Prostate gland (tissue), 2 donors: ENCODE measurements around the gene ISCU. TPM values are rescaled to one million over a fixed set of nuclear protein-coding genes. Genes with fewer than 3 reads are reported as not detected.
"Not testable (repeated sequence)": the region's sequence is repeated elsewhere in the genome, so short reads cannot be mapped to it uniquely, and the experiment has no call there.

ENCODE experiments used
- DNase-seq: peaks from one replicate; pipeline ENCODE4 v3.0.0-alpha.2; 2019; ENCODE audit warnings: low spot score
- H3K27ac ChIP-seq, 2 donors: fragments of 200-600 bp; sonication (generic); 2 replicates each; pipeline ENCODE4 v1.5.1; 2017 to 2019
- H3K27me3 ChIP-seq: fragments of 200-600 bp; sonication (generic); replicated peaks from 2 replicates; pipeline ENCODE4 v1.5.1; 2019; ENCODE audit not compliant: insufficient read depth
- H3K36me3 ChIP-seq, 2 donors: fragments of 200-600 bp; sonication (generic); 1 replicate in 1 of 2; 2 replicates in 1 of 2; pipeline versions ENCODE4 v1.5.1 to v1.8.1; 2017 to 2019
- H3K4me1 ChIP-seq: fragments of 200-600 bp; sonication (generic); replicated peaks from 2 replicates; pipeline ENCODE4 v1.5.1; 2019
- H3K4me3 ChIP-seq, 2 donors: fragments of 200-600 bp; sonication (generic); 2 replicates each; pipeline ENCODE4 v1.5.1; 2017 to 2019
- H3K9me3 ChIP-seq: fragments of 200-600 bp; sonication (generic); 2 replicates; pipeline ENCODE4 v1.5.1; 2017
- POLR2A ChIP-seq: fragments of 450-650 bp; IDR thresholded peaks from one replicate; pipeline ENCODE4 v1.6.1; 2016; ENCODE audit warnings: antibody characterized with exemption, mild to moderate bottlenecking
- POLR2AphosphoS5 ChIP-seq: sonication (generic); formaldehyde crosslinking; IDR thresholded peaks from one replicate; pipeline ENCODE4 v1.6.1; 2017; ENCODE audit warnings: antibody characterized with exemption
- WGBS: methylation state at CpG from one replicate; pipeline ENCODE4 v1.1.5; 2018; 5-methylcytosine and 5-hydroxymethylcytosine counted together
- intact Hi-C: fragments of 100-400 bp; cut with DNase I; formaldehyde crosslinking; loops from one replicate; pipeline ENCODE4 v1.14.2; 2022
- total RNA-seq, 2 donors: library from RNA; depleted of rRNA; stranded (reverse); fragments of >200 nt; gene quantifications; one replicate each; pipeline ENCODE4 v1.1.0, GENCODE V29; 2016
- TF ChIP-seq, protein P1 (sequence below), 4 experiments: fragments of 200-600 bp in 2 of 4; fragments of 450-650 bp in 2 of 4; sonication (generic) in 2 of 4; IDR thresholded peaks; 1 replicate in 3 of 4; 2 replicates in 1 of 4; pipeline ENCODE4 v1.5.1; 2016 to 2019; ENCODE audit warnings: antibody characterized with exemption in 4 of 4, mild to moderate bottlenecking in 2 of 4, moderate library complexity in 2 of 4

Gene ISCU
- total RNA-seq, 2 donors from 2014 or later = 170 to 203 TPM

DNA sequence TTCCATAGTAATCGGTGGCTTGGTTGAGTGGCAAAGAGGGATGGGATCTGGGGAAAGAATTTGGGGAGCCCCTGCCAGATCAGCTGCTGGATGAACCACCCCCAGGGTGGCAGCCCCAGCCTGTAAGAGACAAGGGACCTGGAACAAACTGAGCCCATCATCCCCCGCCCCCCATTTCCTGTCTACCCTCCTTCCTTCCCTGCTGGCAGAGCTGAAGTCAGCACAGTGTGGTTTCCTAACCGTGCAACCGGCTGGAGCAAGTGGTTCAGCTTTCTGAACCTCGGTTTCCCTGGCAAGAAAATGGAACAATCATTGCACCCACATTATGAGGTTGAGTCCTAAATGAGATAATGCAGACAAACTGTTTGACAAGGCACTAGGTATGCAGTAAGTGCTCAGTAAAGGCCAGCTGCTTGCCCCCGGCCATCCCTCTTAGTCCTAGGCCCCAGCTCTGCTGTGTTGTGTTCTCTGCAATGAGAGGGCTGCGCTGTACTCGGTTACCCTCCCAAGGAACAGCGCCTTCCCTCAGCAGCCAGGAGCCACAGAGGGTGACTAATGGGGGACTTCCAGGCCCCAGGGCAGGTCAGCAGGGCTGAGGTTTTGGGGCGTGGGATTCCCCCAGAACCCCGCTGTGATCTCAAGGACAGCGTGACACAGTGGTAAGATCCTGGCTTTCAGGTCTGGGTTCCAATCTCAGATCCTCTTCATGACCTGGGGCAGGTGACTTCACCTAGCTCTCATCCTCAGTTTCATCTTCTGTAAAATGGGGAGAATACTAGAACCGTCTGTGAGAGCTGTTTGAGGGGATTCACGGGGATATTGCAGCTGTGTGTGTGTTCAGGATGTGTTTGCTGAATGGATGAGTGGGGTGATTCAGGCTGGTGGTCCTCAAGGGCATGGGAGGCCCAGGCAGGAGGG lies 54.8 kb downstream of the ISCU start:
- H3K27me3 ChIP-seq = no peaks in the 10 kb centered on the region
- H3K36me3 ChIP-seq = no peaks in the 10 kb centered on the region
- intact Hi-C loops = loop anchor here (2.0 kb wide), 1 partner anchor 46 kb away; no protein-coding TSS in a partner anchor
- H3K27ac ChIP-seq = no peak overlapping the region
- no peak overlapping the region for H3K4me3 ChIP-seq
- no peak for TF ChIP-seq POLR2AphosphoS5
- TF ChIP-seq, protein P1, sequence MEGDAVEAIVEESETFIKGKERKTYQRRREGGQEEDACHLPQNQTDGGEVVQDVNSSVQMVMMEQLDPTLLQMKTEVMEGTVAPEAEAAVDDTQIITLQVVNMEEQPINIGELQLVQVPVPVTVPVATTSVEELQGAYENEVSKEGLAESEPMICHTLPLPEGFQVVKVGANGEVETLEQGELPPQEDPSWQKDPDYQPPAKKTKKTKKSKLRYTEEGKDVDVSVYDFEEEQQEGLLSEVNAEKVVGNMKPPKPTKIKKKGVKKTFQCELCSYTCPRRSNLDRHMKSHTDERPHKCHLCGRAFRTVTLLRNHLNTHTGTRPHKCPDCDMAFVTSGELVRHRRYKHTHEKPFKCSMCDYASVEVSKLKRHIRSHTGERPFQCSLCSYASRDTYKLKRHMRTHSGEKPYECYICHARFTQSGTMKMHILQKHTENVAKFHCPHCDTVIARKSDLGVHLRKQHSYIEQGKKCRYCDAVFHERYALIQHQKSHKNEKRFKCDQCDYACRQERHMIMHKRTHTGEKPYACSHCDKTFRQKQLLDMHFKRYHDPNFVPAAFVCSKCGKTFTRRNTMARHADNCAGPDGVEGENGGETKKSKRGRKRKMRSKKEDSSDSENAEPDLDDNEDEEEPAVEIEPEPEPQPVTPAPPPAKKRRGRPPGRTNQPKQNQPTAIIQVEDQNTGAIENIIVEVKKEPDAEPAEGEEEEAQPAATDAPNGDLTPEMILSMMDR (IDR thresholded peaks at IDR 0.05) = no peak
- TF ChIP-seq POLR2A = no peak
- no peak for DNase-seq
- no peaks in the 10 kb centered on the region for H3K9me3 ChIP-seq
- 79% methylated on average over 14 of the region's 14 CpGs for WGBS
- H3K4me1 ChIP-seq = no peaks in the 10 kb centered on the region

DNA sequence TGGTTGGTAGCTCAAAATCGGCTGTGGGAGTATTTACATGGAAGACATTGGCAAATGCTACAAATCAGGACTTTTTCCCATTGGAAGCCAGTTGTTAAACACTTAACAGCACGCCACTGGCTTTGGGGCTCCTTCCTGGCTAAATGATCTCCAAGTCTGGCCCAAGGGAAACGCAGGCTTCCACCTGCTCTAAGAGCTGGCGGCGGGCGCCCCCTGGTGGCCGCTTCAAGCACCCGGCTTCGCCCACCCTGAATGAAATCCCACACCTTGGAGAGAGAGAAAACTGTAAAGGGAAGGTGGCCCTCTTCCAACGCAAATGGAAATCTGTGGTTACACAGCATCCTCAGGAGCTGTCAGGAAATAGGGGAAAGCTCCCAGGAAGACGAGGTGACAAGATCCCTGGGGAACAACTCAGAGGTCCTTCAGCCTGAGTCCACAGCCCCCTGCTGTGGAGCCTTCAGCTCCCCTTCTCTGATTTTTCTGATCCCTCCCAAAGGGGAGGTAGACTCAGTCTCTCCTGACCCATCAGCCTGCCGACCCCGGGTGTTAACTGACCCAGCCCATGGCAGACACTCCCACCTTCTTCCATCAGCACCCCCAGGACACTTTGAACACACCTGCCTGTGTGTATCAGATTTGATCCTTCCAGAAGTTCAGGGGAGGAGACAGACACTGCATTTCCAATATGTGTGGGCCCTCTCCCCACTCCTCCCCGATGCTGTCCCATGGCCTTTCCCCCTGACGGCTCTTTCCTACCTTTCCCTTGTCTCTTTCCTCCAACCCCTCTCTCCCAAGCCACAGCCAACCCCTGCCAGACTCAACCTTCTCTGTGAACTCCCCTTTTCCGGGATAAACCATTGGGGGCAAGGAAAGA lies 55.9 kb downstream of the ISCU start:
- intact Hi-C loops = loop anchor here (2.0 kb wide), 1 partner anchor 54 kb away; no protein-coding TSS in a partner anchor
- peak; percentile 57 for DNase-seq

DNA sequence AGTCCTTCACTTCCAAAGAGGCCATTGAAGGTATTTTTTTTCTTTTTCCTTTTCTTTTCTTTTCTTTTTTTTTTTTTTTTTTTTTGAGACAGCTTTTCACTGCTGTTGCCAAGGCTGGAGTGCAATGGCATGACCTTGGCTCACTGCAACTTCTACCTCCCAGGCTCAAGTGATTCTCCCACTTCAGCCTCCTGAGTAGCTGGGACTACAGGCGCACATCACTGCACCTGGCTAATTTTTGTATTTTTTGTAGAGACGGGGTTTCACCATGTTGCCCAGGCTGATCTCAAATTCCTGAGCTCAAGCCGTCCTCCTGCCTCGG lies 56.5 kb downstream of the ISCU start:
- WGBS = 83% methylated on average over 4 of the region's 4 CpGs
- H3K4me1 ChIP-seq, H3K27me3 ChIP-seq, DNase-seq, H3K9me3 ChIP-seq, H3K27ac ChIP-seq, H3K4me3 ChIP-seq, H3K36me3 ChIP-seq: not testable (repeated sequence)
- intact Hi-C loops = loop anchor here (2.0 kb wide), 1 partner anchor 54 kb away; no protein-coding TSS in a partner anchor

More for the DNA sequence above, 55.9 kb downstream of the ISCU start:
- Histone ChIP-seq H3K27me3 (no peaks in the 10 kb centered on the region), H3K27ac (no peak overlapping the region), H3K4me1 (no peaks in the 10 kb centered on the region), H3K36me3 (no peaks in the 10 kb centered on the region), H3K9me3 (no peaks in the 10 kb centered on the region), H3K4me3 (no peak overlapping the region)
- TF ChIP-seq POLR2AphosphoS5 (peak; percentile 57), POLR2A (no peak)
- TF ChIP-seq, protein P1 (IDR thresholded peaks at IDR 0.05) = peak; percentile 90 to 97 (median 91)
- 10% methylated on average over 16 of the region's 16 CpGs for WGBS

Other genes with a start within 250 kb of the ISCU start
- gene CMKLR1, start 223.3 kb upstream of the ISCU start, total RNA-seq = 1 to 10 TPM; 3.3 to 9.1 TPM
- 10 to 100 TPM in 1 of 2 donors, 1 to 10 TPM in 1; 8.2 to 10.7 TPM for gene FICD, start 47.3 kb upstream of the ISCU start, total RNA-seq
- 100 to 1,000 TPM in 1 of 2 donors, 10 to 100 TPM in 1; 54.1 to 112 TPM for gene SART3, start 1.4 kb upstream of the ISCU start, total RNA-seq
- gene TMEM119, start 35.5 kb downstream of the ISCU start, total RNA-seq = 10 to 100 TPM in 1 of 2 donors, 1 to 10 TPM in 1; 1.7 to 19.1 TPM
- gene SELPLG, start 71.3 kb downstream of the ISCU start, total RNA-seq = 1 to 10 TPM; 2.6 to 5.3 TPM
- gene CORO1C, start 168.9 kb downstream of the ISCU start, total RNA-seq = 100 to 1,000 TPM in 1 of 2 donors, 10 to 100 TPM in 1; 34.9 to 105 TPM